Measurements from ENCODE around the gene LENG8.

GRCh38 chr19:54477650-54478049 lies 28.7 kb downstream of the LENG8 start:
- TF ChIP-seq CTCF (IDR thresholded peaks at IDR 0.05) (peak in 3 of 6 experiments; percentile 53 to 62 (median 56)), POLR2A (IDR thresholded peaks at IDR 0.05) (no peak)

All from Peyer's patch (tissue), 4 donors.